SIG-M5 treated with dmso at 0.1 percent for 504 hours (cell line): ENCODE results near the gene KRT25.

Experiments
- DNase-seq: peaks from one replicate; lab custom pipeline; 2025; ENCODE audit not compliant: unreplicated experiment; lab: John Stamatoyannopoulos, UW

Gene KRT25

GRCh38 chr17:40699371-40699770, 55.8 kb downstream of the KRT25 start:
- no peak for DNase-seq
